Measurements from ENCODE around the gene TNIP2. TPM values are rescaled to one million over a fixed set of nuclear protein-coding genes. Genes with fewer than 3 reads are reported as not detected.

The TNIP2 gene
- total and polyA plus RNA-seq, 4 donors = 10.5 to 20.7 (median 13.5) TPM

DNA sequence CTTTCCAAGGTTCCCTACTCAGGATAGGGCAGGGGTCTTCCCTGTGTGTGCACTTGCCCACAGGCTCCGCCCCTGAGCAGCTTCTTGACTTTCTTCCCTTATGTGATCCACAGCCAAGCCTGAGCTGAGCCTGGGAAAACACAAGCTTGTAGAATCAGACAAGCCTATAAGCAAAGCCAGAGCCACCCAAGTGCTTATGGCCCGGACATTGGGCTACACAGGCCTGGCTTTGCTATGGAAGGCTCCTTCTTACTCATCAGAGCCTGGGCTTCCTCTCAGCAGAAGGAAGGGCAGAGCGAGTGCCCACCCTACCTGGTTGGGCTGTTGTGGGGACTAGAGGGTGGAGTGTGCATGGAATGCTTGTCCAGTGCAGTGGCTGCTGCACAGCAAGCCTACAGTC is 1.3 kb upstream of the TNIP2 start:
- Histone ChIP-seq H3K36me3 (ENCODE audit: control insufficient read depth in 4 of 4, insufficient read depth in 3 of 4, low read depth in 1 of 4, low read length in 3 of 4) (peaks cover 0 to 3% (median 1%) of the 10 kb centered on the region in 4 donors), H3K4me1 (ENCODE audit: control insufficient read depth in 4 of 4, insufficient read depth in 4 of 4, low read length in 3 of 4) (peaks cover 8 to 23% (median 18%) of the 10 kb centered on the region in 4 donors), H3K4me3 (ENCODE audit: low read depth in 1 of 3, low read length in 3 of 3) (no peak overlapping the region), H3K9me3 (ENCODE audit: control insufficient read depth in 4 of 4, low read length in 3 of 4) (no peaks in the 10 kb centered on the region), H3K27ac (ENCODE audit: low read depth in 1 of 2, low read length in 2 of 2) (no peak overlapping the region), H3K9ac (ENCODE audit: low read depth in 1 of 2, low read length in 2 of 2) (no peak overlapping the region), H3K27me3 (ENCODE audit: control insufficient read depth in 4 of 4, insufficient read depth in 4 of 4, low read length in 3 of 4) (no peaks in the 10 kb centered on the region)
- 93% methylated on average over 3 of the region's 3 CpGs for WGBS
- no peak for TF ChIP-seq NR2F2 (IDR thresholded peaks at IDR 0.05)
- TF ChIP-seq HNF4A (conservative IDR thresholded peaks at IDR 0.05) = no peak
- no peak for TF ChIP-seq REST (IDR thresholded peaks at IDR 0.05)
- TF ChIP-seq RAD21 (IDR thresholded peaks at IDR 0.05) = no peak
- TF ChIP-seq JUND (IDR thresholded peaks at IDR 0.05) = no peak
- no peak for TF ChIP-seq EGR1 (IDR thresholded peaks at IDR 0.05; ENCODE audit: low read depth in 2 of 2)
- DNase-seq (ENCODE audit: low spot score) = no peak

DNA sequence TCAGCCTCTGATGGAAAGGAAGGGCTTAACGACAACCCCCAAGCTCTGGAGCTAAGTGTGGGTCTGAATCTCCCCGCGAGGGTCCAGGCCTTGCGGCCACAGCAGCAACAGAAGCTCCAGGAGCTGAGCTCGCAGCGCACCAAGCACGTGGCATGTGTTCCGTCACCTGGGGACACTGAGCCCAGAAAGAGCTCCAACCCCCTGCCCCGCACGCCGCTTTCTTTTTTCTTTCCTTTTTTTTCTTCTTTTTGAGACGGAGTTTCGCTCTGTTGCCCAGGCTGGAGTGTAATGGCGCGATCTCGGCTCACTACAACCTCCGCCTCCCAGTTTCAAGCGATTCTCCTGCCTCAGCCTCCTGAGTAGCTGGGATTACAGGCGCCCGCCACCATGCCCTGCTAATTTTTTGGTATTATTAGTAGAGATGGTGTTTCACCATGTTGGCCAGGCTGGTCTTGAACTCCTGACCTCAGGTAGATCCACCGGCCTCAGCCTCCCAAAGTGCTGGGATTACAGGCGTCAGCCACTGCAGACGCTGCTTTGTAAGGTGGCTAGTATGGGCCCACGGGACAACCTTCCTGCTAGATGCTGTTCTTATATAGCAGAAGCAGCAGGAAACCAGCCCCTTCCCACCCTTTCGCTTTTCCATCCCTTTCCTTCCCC is 685 bp upstream of the TNIP2 start:
- Histone ChIP-seq H3K4me3 (ENCODE audit: low read depth in 1 of 3, low read length in 3 of 3) (peak overlapping the region in 1 of 3 donors; percentile 76), H3K9me3 (ENCODE audit: control insufficient read depth in 4 of 4, low read length in 3 of 4) (no peaks in the 10 kb centered on the region), H3K27me3 (ENCODE audit: control insufficient read depth in 4 of 4, insufficient read depth in 4 of 4, low read length in 3 of 4) (no peaks in the 10 kb centered on the region), H3K4me1 (ENCODE audit: control insufficient read depth in 4 of 4, insufficient read depth in 4 of 4, low read length in 3 of 4) (peaks cover 8 to 23% (median 17%) of the 10 kb centered on the region in 4 donors), H3K27ac (ENCODE audit: low read depth in 1 of 2, low read length in 2 of 2) (peak overlapping the region in 1 of 2 donors; percentile 11), H3K36me3 (ENCODE audit: control insufficient read depth in 4 of 4, insufficient read depth in 3 of 4, low read depth in 1 of 4, low read length in 3 of 4) (peaks cover 0 to 3% (median 3%) of the 10 kb centered on the region in 4 donors), H3K9ac (ENCODE audit: low read depth in 1 of 2, low read length in 2 of 2) (no peak overlapping the region)
- WGBS = 81% methylated on average over 25 of the region's 25 CpGs
- TF ChIP-seq RAD21 (IDR thresholded peaks at IDR 0.05) (no peak), YY1 (IDR thresholded peaks at IDR 0.05) (no peak), EGR1 (IDR thresholded peaks at IDR 0.05; ENCODE audit: low read depth in 2 of 2) (no peak), RXRA (IDR thresholded peaks at IDR 0.05) (no peak), FOXA1 (IDR thresholded peaks at IDR 0.05) (no peak), ATF3 (IDR thresholded peaks at IDR 0.05) (no peak), FOXA2 (IDR thresholded peaks at IDR 0.05) (no peak)
- TF ChIP-seq, protein P1, sequence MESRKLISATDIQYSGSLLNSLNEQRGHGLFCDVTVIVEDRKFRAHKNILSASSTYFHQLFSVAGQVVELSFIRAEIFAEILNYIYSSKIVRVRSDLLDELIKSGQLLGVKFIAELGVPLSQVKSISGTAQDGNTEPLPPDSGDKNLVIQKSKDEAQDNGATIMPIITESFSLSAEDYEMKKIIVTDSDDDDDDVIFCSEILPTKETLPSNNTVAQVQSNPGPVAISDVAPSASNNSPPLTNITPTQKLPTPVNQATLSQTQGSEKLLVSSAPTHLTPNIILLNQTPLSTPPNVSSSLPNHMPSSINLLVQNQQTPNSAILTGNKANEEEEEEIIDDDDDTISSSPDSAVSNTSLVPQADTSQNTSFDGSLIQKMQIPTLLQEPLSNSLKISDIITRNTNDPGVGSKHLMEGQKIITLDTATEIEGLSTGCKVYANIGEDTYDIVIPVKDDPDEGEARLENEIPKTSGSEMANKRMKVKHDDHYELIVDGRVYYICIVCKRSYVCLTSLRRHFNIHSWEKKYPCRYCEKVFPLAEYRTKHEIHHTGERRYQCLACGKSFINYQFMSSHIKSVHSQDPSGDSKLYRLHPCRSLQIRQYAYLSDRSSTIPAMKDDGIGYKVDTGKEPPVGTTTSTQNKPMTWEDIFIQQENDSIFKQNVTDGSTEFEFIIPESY (IDR thresholded peaks at IDR 0.05) = no peak
- TF ChIP-seq, protein P2, sequence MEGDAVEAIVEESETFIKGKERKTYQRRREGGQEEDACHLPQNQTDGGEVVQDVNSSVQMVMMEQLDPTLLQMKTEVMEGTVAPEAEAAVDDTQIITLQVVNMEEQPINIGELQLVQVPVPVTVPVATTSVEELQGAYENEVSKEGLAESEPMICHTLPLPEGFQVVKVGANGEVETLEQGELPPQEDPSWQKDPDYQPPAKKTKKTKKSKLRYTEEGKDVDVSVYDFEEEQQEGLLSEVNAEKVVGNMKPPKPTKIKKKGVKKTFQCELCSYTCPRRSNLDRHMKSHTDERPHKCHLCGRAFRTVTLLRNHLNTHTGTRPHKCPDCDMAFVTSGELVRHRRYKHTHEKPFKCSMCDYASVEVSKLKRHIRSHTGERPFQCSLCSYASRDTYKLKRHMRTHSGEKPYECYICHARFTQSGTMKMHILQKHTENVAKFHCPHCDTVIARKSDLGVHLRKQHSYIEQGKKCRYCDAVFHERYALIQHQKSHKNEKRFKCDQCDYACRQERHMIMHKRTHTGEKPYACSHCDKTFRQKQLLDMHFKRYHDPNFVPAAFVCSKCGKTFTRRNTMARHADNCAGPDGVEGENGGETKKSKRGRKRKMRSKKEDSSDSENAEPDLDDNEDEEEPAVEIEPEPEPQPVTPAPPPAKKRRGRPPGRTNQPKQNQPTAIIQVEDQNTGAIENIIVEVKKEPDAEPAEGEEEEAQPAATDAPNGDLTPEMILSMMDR (IDR thresholded peaks at IDR 0.05; ENCODE audit: low read depth, low read length, missing input control) = no peak
- DNase-seq (ENCODE audit: low spot score) = no peak
